Lung microvascular endothelial cell (primary cell): ENCODE data around the gene LRRC18. TPM values are rescaled to one million over a fixed set of nuclear protein-coding genes. Genes with fewer than 3 reads are reported as not detected.

Experiments
- DNase-seq, 2 donors: peaks; one replicate each; pipeline versions ENCODE4 v3.0.0 to v3.0.0-alpha.2; 2010; ENCODE audit warnings: low read depth in 2 of 2
- total RNA-seq: library from RNA; depleted of rRNA; stranded (reverse); fragments of >200 nt; gene quantifications from 2 replicates; pipeline ENCODE4 v1.2.1, GENCODE V29; 2014

LRRC18 gene
- total RNA-seq, 1 donor from 2014 or later: not detected

GRCh38 chr10:48946891-48947500 is 7.4 kb upstream of the LRRC18 start:
- peak in 1 of 2 donors; percentile 77 for DNase-seq

GRCh38 chr10:48946332-48946731 is 6.7 kb upstream of the LRRC18 start:
- peak in 1 of 2 donors; percentile 19 for DNase-seq

- peak in 1 of 2 donors; percentile 61 for DNase-seq
Measured at GRCh38 chr10:48945441-48946130, 5.9 kb upstream of the LRRC18 start.

GRCh38 chr10:48944171-48944570 is 4.5 kb upstream of the LRRC18 start:
- DNase-seq: no peak

- DNase-seq: no peak
Measured at GRCh38 chr10:48943096-48943495, 3.5 kb upstream of the LRRC18 start.

GRCh38 chr10:48941427-48942075 is 1.9 kb upstream of the LRRC18 start:
- no peak for DNase-seq

GRCh38 chr10:48940958-48941357 is 1.3 kb upstream of the LRRC18 start:
- DNase-seq: no peak

GRCh38 chr10:48940372-48940771 is 732 bp upstream of the LRRC18 start:
- DNase-seq: no peak

- no peak for DNase-seq
Measured at GRCh38 chr10:48938990-48939536, 577 bp downstream of the LRRC18 start.

- no peak for DNase-seq
Measured at GRCh38 chr10:48938281-48938680, 1.4 kb downstream of the LRRC18 start.

GRCh38 chr10:48937796-48938195 is 1.8 kb downstream of the LRRC18 start:
- DNase-seq: no peak

GRCh38 chr10:48935577-48935976 is 4.1 kb downstream of the LRRC18 start:
- DNase-seq: no peak

GRCh38 chr10:48934672-48935501 is 4.8 kb downstream of the LRRC18 start:
- DNase-seq: no peak

- no peak for DNase-seq
Measured at GRCh38 chr10:48932831-48933664, 6.6 kb downstream of the LRRC18 start.

GRCh38 chr10:48931188-48931587 is 8.5 kb downstream of the LRRC18 start:
- DNase-seq: no peak

- DNase-seq: no peak
Measured at GRCh38 chr10:48929413-48929990, 10.1 kb downstream of the LRRC18 start.

GRCh38 chr10:48926764-48927540 is 12.7 kb downstream of the LRRC18 start:
- no peak for DNase-seq

- no peak for DNase-seq
Measured at GRCh38 chr10:48926255-48926654, 13.4 kb downstream of the LRRC18 start.

- no peak for DNase-seq
Measured at GRCh38 chr10:48924988-48925387, 14.7 kb downstream of the LRRC18 start.

- DNase-seq: no peak
Measured at GRCh38 chr10:48923748-48924147, 15.9 kb downstream of the LRRC18 start.
